Body of pancreas (tissue), 4 donors: ENCODE results near the gene EWSR1. TPM values are rescaled to one million over a fixed set of nuclear protein-coding genes. Genes with fewer than 3 reads are reported as not detected.

ENCODE experiments used
- ATAC-seq: fragments of 150-250 bp; one replicate; pipeline ENCODE4 v1.9.1; 2016
- DNase-seq, 4 donors: peaks; one replicate each; pipeline ENCODE4 v3.0.0-alpha.2; 2019
- H3K27ac ChIP-seq, 4 donors: fragments of 200-600 bp; sonication (generic); 1 replicate in 3 of 4; 2 replicates in 1 of 4; pipeline versions ENCODE4 v1.5.1 to v1.6.1; 2016 to 2019; ENCODE audit warnings: mild to moderate bottlenecking in 1 of 4, mixed read lengths in 1 of 4, moderate library complexity in 1 of 4
- H3K27me3 ChIP-seq, 2 donors: fragments of 200-600 bp; sonication (generic); one replicate each; pipeline ENCODE4 v1.6.0; 2016; ENCODE audit warnings: mild to moderate bottlenecking in 1 of 2
- H3K36me3 ChIP-seq, 2 donors: fragments of 200-600 bp; sonication (generic); replicated peaks in 1 of 2; 2 replicates each; pipeline ENCODE4 v1.5.1; 2016; ENCODE audit warnings: low read depth in 2 of 2; ENCODE audit not compliant: insufficient read depth in 1 of 2
- H3K4me1 ChIP-seq: fragments of 200-600 bp; sonication (generic); one replicate; pipeline ENCODE4 v1.6.0; 2016
- H3K4me3 ChIP-seq, 2 donors: fragments of 200-600 bp; sonication (generic); 1 replicate in 1 of 2; 2 replicates in 1 of 2; pipeline ENCODE4 v1.5.1; 2016 to 2019
- H3K9me3 ChIP-seq, 3 donors: fragments of 200-600 bp; sonication (generic); 1 replicate in 2 of 3; 2 replicates in 1 of 3; pipeline ENCODE4 v1.5.1; 2016
- POLR2A ChIP-seq, 3 donors: fragments of 450-650 bp; IDR thresholded peaks; one replicate each; pipeline ENCODE4 v1.6.1; 2016; ENCODE audit warnings: antibody characterized with exemption in 3 of 3, mild to moderate bottlenecking in 2 of 3
- WGBS, 2 donors: methylation state at CpG; one replicate each; pipeline ENCODE4 v1.1.5; 2017; 5-methylcytosine and 5-hydroxymethylcytosine counted together
- intact Hi-C: fragments of 100-400 bp; cut with DNase I; formaldehyde crosslinking; loops from one replicate; pipeline ENCODE4 v1.15.1; 2023
- total RNA-seq, 2 donors: library from RNA; depleted of rRNA; stranded (reverse); fragments of >200 nt; gene quantifications; one replicate each; pipeline ENCODE4 v1.1.0, GENCODE V29; 2016
- TF ChIP-seq, protein P1 (sequence below), 7 experiments: fragments of 450-650 bp in 4 of 7; fragments of 200-600 bp in 3 of 7; sonication (generic) in 3 of 7; IDR thresholded peaks; one replicate each; pipeline ENCODE4 v1.5.1; 2016 to 2019; ENCODE audit warnings: antibody characterized with exemption in 7 of 7

The EWSR1 gene
- total RNA-seq, 2 donors from 2014 or later, result 142 to 175 TPM

DNA sequence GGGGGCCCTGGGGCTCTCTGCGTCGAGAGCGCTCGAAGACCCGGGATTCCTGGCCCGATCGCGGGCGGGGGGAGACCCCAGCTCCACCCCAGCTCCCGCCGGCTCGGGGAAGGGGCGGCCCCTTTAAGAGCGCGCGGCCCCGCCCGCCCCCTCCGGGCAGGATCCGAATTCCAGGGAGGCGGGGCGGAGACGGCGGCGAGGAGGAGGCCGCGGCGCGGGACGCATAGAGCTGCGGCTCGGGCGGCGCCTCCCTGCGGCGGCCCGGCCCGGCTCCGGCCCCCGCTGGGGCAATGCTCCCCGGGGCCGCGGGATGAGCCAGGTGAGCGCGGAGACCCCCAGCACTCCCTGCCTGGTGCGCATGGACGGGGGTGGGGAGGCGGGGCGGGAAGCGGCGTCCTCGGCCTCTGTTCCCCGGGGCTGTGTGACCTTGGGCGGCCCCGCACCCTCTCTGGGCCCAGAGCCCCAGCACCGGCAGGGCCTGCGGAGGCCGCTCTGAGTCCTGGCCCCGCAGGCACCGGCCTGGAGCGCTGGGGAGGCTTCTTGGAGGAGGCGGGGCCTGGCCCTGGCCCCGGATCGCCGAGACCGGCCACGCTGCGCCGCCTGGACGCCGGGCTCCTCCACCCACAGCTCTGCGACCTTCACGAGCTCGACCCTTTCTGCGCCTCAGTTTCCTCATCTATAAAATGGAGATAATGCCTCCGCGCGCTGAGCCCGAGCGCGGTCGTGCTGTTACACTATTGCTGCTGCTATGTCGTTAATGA, 38.9 kb downstream of the EWSR1 start:
- H3K27ac ChIP-seq, result peak overlapping the region; percentile 51 to 84 (median 72)
- H3K27me3 ChIP-seq, result no peaks in the 10 kb centered on the region
- ATAC-seq (peak; percentile 75), DNase-seq (peak; percentile 81 to 86 (median 83))
- H3K9me3 ChIP-seq, result no peaks in the 10 kb centered on the region
- H3K4me1 ChIP-seq, result peaks cover 72% of the 10 kb centered on the region
- intact Hi-C loops, result no loop called here
- H3K4me3 ChIP-seq, result peak overlapping the region; percentile 56 to 71
- no peaks in the 10 kb centered on the region for H3K36me3 ChIP-seq
- TF ChIP-seq, protein P1, sequence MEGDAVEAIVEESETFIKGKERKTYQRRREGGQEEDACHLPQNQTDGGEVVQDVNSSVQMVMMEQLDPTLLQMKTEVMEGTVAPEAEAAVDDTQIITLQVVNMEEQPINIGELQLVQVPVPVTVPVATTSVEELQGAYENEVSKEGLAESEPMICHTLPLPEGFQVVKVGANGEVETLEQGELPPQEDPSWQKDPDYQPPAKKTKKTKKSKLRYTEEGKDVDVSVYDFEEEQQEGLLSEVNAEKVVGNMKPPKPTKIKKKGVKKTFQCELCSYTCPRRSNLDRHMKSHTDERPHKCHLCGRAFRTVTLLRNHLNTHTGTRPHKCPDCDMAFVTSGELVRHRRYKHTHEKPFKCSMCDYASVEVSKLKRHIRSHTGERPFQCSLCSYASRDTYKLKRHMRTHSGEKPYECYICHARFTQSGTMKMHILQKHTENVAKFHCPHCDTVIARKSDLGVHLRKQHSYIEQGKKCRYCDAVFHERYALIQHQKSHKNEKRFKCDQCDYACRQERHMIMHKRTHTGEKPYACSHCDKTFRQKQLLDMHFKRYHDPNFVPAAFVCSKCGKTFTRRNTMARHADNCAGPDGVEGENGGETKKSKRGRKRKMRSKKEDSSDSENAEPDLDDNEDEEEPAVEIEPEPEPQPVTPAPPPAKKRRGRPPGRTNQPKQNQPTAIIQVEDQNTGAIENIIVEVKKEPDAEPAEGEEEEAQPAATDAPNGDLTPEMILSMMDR (IDR thresholded peaks at IDR 0.05), result peak in 2 of 7 experiments; percentile 15 to 36
- TF ChIP-seq POLR2A (IDR thresholded peaks at IDR 0.05), result peak in 2 of 3 donors; percentile 35 to 40
- 0 to 7% methylated on average over 19 to 62 of the region's 83 CpGs for WGBS, 2 donors

DNA sequence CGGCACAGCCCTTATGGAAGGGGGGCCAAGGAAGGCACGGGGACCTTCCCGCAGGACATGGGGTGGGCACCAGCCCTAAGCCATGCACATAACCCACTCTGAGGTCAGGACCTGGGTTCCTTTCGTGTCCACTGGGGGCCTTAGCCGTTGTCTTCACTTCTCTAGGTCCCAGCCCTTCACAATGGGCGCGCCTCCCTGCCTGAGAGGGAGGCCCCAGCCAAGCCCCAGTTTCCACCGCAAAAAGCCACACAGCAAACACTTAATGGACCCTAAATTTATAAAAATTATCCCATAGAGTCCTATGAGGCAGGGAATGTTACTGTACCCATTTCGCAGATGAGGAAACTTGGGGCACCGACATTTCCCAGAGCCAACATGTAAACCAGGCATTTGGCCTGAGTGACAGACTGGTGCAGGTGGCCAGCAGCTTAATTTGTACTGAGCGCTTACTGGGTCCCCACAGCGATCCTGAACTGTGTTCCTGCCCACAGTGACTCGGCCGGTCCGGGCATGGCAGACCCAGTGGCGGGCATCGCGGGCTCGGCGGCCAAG, 39.6 kb downstream of the EWSR1 start:
- peak overlapping the region in 1 of 2 donors; percentile 71 for H3K4me3 ChIP-seq
- TF ChIP-seq POLR2A (IDR thresholded peaks at IDR 0.05), result no peak
- TF ChIP-seq, protein P1 (IDR thresholded peaks at IDR 0.05), result no peak
- intact Hi-C loops, result no loop called here
- no peaks in the 10 kb centered on the region for H3K9me3 ChIP-seq
- DNase-seq, result no peak
- ATAC-seq, result no peak
- H3K36me3 ChIP-seq, result no peaks in the 10 kb centered on the region
- H3K4me1 ChIP-seq, result peaks cover 66% of the 10 kb centered on the region
- H3K27ac ChIP-seq, result peak overlapping the region in 3 of 4 donors; percentile 51 to 84 (median 73)
- 75 to 97% methylated on average over 6 to 20 of the region's 20 CpGs for WGBS, 2 donors
- H3K27me3 ChIP-seq, result no peaks in the 10 kb centered on the region

DNA sequence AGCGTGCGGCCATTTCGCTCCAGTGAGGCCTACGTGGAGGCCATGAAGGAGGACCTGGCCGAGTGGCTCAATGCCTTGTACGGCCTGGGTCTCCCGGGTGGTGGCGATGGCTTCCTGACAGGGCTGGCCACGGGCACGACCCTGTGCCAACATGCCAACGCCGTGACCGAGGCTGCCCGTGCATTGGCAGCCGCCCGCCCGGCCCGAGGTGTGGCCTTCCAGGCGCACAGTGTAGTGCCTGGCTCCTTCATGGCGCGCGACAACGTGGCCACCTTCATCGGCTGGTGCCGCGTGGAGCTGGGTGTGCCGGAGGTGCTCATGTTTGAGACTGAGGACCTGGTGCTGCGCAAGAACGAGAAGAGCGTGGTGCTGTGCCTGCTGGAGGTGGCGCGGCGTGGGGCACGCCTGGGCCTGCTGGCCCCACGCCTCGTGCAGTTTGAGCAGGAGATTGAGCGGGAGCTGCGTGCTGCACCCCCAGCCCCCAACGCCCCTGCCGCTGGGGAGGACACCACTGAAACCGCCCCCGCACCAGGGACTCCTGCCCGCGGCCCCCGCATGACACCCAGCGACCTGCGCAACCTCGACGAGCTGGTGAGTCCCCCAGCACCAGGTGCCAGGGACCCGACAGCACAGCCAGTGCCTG, 40.2 kb downstream of the EWSR1 start:
- intact Hi-C loops, result no loop called here
- H3K4me1 ChIP-seq, result peaks cover 62% of the 10 kb centered on the region
- H3K4me3 ChIP-seq, result no peak overlapping the region
- TF ChIP-seq POLR2A (IDR thresholded peaks at IDR 0.05), result no peak
- peaks cover 0 to under 1% of the 10 kb centered on the region in 2 donors for H3K27me3 ChIP-seq
- WGBS, 2 donors, result 80 to 94% methylated on average over 7 to 10 of the region's 50 CpGs
- ATAC-seq (no peak), DNase-seq (peak in 1 of 4 donors; percentile 21)
- peak overlapping the region in 1 of 4 donors; percentile 9 for H3K27ac ChIP-seq
- no peaks in the 10 kb centered on the region for H3K9me3 ChIP-seq
- H3K36me3 ChIP-seq, result no peaks in the 10 kb centered on the region

DNA sequence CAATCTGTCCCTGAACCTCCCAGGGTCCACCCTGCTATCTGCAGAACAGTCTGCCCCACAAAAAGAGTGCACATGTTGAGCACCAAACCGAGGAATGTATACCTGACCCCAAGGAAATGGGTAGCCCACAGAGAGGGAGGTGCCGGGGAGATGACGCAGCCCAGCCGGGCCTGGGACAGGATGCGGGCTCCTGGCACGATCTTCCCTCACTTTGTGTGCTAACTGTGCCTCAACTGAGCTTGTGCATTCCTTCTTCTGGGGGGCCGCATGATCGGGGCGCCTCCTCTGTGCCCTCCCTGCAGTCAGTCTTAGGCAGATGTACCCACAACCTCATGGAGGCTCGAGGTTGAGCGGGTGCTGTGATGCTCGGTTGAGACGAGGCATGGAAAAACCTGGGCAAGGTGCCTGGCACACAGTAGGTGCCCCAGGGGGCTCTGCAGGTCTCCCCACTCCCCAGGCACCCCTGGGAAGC, 40.8 kb downstream of the EWSR1 start:
- TF ChIP-seq POLR2A (IDR thresholded peaks at IDR 0.05), result no peak
- TF ChIP-seq, protein P1 (IDR thresholded peaks at IDR 0.05), result no peak
- ATAC-seq, result no peak
- peak in 1 of 4 donors; percentile 12 for DNase-seq
- Histone ChIP-seq H3K27me3 (peaks cover 0 to 6% of the 10 kb centered on the region in 2 donors), H3K9me3 (no peaks in the 10 kb centered on the region), H3K36me3 (no peaks in the 10 kb centered on the region), H3K4me3 (no peak overlapping the region), H3K4me1 (peaks cover 64% of the 10 kb centered on the region), H3K27ac (peak overlapping the region in 2 of 4 donors; percentile 49 to 50)
- WGBS, 2 donors, result 67 to 69% methylated on average over 8 to 13 of the region's 13 CpGs
- intact Hi-C loops, result no loop called here
